Tibial nerve (tissue), 3 donors: ENCODE results near the gene ZNF33A.
A peak's percentile ranks its signal among the peaks of the same experiment; 100 is the strongest.

Experiments used
- CTCF ChIP-seq, 5 experiments: fragments of 200-600 bp in 3 of 5; fragments of 450-650 bp in 2 of 5; sonication (generic) in 3 of 5; IDR thresholded peaks; one replicate each; pipeline ENCODE4 v1.5.1; 2016 to 2019; ENCODE audit warnings: antibody characterized with exemption in 5 of 5, mild to moderate bottlenecking in 3 of 5, moderate library complexity in 2 of 5
- POLR2A ChIP-seq, 2 donors: fragments of 450-650 bp; IDR thresholded peaks; one replicate each; pipeline ENCODE4 v1.6.1; 2017; ENCODE audit warnings: antibody characterized with exemption in 2 of 2, mild to moderate bottlenecking in 2 of 2, moderate library complexity in 2 of 2

GRCh38 chr10:38094158-38094926 lies 83.9 kb downstream of the ZNF33A start, which contains the start of gene ZNF37A:
- TF ChIP-seq CTCF (IDR thresholded peaks at IDR 0.05): peak in 1 of 5 experiments; percentile 31
- peak in 1 of 2 donors; percentile 79 for TF ChIP-seq POLR2A (IDR thresholded peaks at IDR 0.05)
